ENCODE data around the gene GCN1.
"Not testable (repeated sequence)": the region's sequence is repeated elsewhere in the genome, so short reads cannot be mapped to it uniquely, and the experiment has no call there.

DNA sequence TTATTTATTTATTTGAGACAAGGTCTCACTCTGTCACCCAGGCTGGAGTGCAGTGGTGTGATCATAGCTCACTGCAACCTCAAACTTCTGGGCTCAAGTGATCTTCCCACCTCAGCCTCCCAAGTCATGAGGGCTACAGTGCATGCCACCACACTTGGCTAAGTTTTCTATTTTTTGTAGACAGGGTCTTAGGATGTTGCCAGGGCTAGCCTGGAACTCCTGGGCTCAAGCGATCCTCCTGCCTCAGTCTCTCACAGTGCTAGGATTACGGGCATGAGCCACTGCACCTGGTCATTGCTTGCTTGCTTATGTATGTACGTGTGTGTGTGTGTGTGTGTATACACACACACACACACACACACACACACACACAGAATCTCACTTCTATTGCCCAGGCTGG lies 42.3 kb upstream of the GCN1 start:
- TF ChIP-seq, protein P1, sequence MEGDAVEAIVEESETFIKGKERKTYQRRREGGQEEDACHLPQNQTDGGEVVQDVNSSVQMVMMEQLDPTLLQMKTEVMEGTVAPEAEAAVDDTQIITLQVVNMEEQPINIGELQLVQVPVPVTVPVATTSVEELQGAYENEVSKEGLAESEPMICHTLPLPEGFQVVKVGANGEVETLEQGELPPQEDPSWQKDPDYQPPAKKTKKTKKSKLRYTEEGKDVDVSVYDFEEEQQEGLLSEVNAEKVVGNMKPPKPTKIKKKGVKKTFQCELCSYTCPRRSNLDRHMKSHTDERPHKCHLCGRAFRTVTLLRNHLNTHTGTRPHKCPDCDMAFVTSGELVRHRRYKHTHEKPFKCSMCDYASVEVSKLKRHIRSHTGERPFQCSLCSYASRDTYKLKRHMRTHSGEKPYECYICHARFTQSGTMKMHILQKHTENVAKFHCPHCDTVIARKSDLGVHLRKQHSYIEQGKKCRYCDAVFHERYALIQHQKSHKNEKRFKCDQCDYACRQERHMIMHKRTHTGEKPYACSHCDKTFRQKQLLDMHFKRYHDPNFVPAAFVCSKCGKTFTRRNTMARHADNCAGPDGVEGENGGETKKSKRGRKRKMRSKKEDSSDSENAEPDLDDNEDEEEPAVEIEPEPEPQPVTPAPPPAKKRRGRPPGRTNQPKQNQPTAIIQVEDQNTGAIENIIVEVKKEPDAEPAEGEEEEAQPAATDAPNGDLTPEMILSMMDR (IDR thresholded peaks at IDR 0.05), result not testable (repeated sequence)
- not testable (repeated sequence) for TF ChIP-seq POLR2A (IDR thresholded peaks at IDR 0.05)

Measured in body of pancreas (tissue), 4 donors.